HepG2 (cell line): ENCODE measurements around the gene BORCS5. TPM values are rescaled to one million over a fixed set of nuclear protein-coding genes. Genes with fewer than 3 reads are reported as not detected.

Experiments used
- ATAC-seq: fragments of 200-7000 bp; cut with Tn5 transposase; 3 replicates; pipeline ENCODE4 v1.9.1; 2020; ENCODE audit warnings: mild to moderate bottlenecking, moderate library complexity
- BruUV-seq: library from RNA; stranded (reverse); fragments of 400-500 nt; replicated peaks from 2 replicates; lab custom pipeline; 2021; lab: Mats Ljungman, UMichigan
- CTCF ChIA-PET: fragments of 300-600 bp; formaldehyde crosslinking; extraction: SDS; loops from one replicate; lab custom pipeline; 2021; ENCODE audit warnings: low total read pairs, inconsistent platforms, low intra/inter-chr PET ratio; lab: Yijun Ruan, JAX
- POLR2A ChIA-PET: fragments of 350-600 bp; sonication (Branson Sonifier 250); formaldehyde crosslinking; loops from one replicate; lab custom pipeline; 2020; ENCODE audit warnings: antibody characterized with exemption, inconsistent platforms; lab: Yijun Ruan, JAX
- DNase-seq: peaks from one replicate; pipeline ENCODE4 v3.0.0-alpha.2; 2015; ENCODE audit warnings: low spot score
- FAIRE-seq: peaks from 3 replicates; lab custom pipeline; 2011; peaks lifted over from hg19 to GRCh38; lab: Jason Lieb, UNC
- H2AFZ ChIP-seq: one replicate; pipeline ENCODE4 v1.6.1; 2011; ENCODE audit warnings: low read length, inconsistent platforms
- H3K27ac ChIP-seq: fragments of 300-600 bp; 3 replicates; pipeline ENCODE4 v1.8.0; 2011; ENCODE audit warnings: mixed run types, mild to moderate bottlenecking, mixed read lengths, low read length, inconsistent platforms; ENCODE audit not compliant: insufficient read depth; ENCODE audit errors: extremely low read length
- H3K27me3 ChIP-seq, 2 experiments: fragments of 200-600 bp in 1 of 2; 2 replicates in 1 of 2; 3 replicates in 1 of 2; pipeline versions ENCODE4 v1.6.0 to v1.8.0; 2011; ENCODE audit warnings: low read length in 2 of 2, mild to moderate bottlenecking in 2 of 2, moderate library complexity in 2 of 2, inconsistent platforms in 1 of 2; ENCODE audit not compliant: insufficient read depth in 2 of 2, control insufficient read depth in 1 of 2
- H3K36me3 ChIP-seq, 2 experiments: fragments of 200-600 bp in 1 of 2; replicated peaks in 1 of 2; 2 replicates in 1 of 2; 3 replicates in 1 of 2; pipeline versions ENCODE4 v1.5.1 to v1.8.0; 2011; ENCODE audit warnings: low read length in 2 of 2, inconsistent platforms in 1 of 2; ENCODE audit not compliant: insufficient read depth in 2 of 2, control insufficient read depth in 1 of 2
- H3K4me1 ChIP-seq: 2 replicates; pipeline ENCODE4 v1.5.1; 2012; ENCODE audit warnings: low read length, inconsistent platforms; ENCODE audit not compliant: insufficient read depth
- H3K4me2 ChIP-seq: 2 replicates; pipeline ENCODE4 v1.6.0; 2011; ENCODE audit warnings: low read depth, low read length, inconsistent platforms
- H3K4me3 ChIP-seq, 3 experiments: fragments of 200-600 bp in 1 of 3; sonication (generic), shearing (Covaris generic) in 1 of 3; replicated peaks in 1 of 3; 2 replicates each; pipeline ENCODE4 v1.5.1; 2011 to 2016; ENCODE audit warnings: low read length in 3 of 3, inconsistent platforms in 2 of 3, low read depth in 2 of 3, mild to moderate bottlenecking in 2 of 3, control low read depth in 1 of 3, mixed read lengths in 1 of 3; ENCODE audit not compliant: insufficient read depth in 1 of 3
- H3K79me2 ChIP-seq: one replicate; pipeline ENCODE4 v1.6.1; 2011; ENCODE audit warnings: low read length, inconsistent platforms; ENCODE audit not compliant: insufficient read depth
- H3K9ac ChIP-seq: 2 replicates; pipeline ENCODE4 v1.6.0; 2011; ENCODE audit warnings: mild to moderate bottlenecking, low read depth, low read length, inconsistent platforms; ENCODE audit not compliant: insufficient read depth
- H3K9me3 ChIP-seq: 2 replicates; pipeline ENCODE4 v1.5.1; 2012; ENCODE audit warnings: mild to moderate bottlenecking, low read length
- H4K20me1 ChIP-seq: 2 replicates; pipeline ENCODE4 v1.6.0; 2011; ENCODE audit warnings: inconsistent platforms, mild to moderate bottlenecking, low read length, moderate library complexity; ENCODE audit not compliant: insufficient read depth
- FOXK1 ChIP-seq: sonication (generic); formaldehyde crosslinking; IDR thresholded peaks from 2 replicates; pipeline ENCODE4 v1.4.0; 2020; ENCODE audit warnings: low read depth, missing genetic modification reagents, borderline replicate concordance
- HMGA1 ChIP-seq: sonication (generic); formaldehyde crosslinking; conservative IDR thresholded peaks from 2 replicates; pipeline ENCODE4 v1.4.0; 2020; ENCODE audit warnings: missing genetic modification reagents
- LRRFIP1 ChIP-seq: sonication (generic); formaldehyde crosslinking; conservative IDR thresholded peaks from 2 replicates; pipeline ENCODE4 v1.4.0; 2020; ENCODE audit warnings: missing genetic modification reagents
- MBD4 ChIP-seq: IDR thresholded peaks from 2 replicates; pipeline ENCODE4 v1.6.1; 2012; ENCODE audit warnings: low read length, inconsistent platforms, borderline replicate concordance
- RBAK ChIP-seq: sonication (generic); formaldehyde crosslinking; IDR thresholded peaks from 2 replicates; pipeline ENCODE4 v1.5.1; 2020; ENCODE audit warnings: mild to moderate bottlenecking, missing genetic modification reagents
- SAFB2 ChIP-seq: sonication (generic); formaldehyde crosslinking; IDR thresholded peaks from 2 replicates; pipeline ENCODE4 v1.5.1; 2020; ENCODE audit warnings: missing genetic modification reagents, low read depth, mild to moderate bottlenecking, borderline replicate concordance
- SMAD9 ChIP-seq: sonication (generic); formaldehyde crosslinking; IDR thresholded peaks from 2 replicates; pipeline ENCODE4 v1.5.1; 2020; ENCODE audit warnings: mild to moderate bottlenecking, missing genetic modification reagents
- SNAPC2 ChIP-seq: sonication (generic); formaldehyde crosslinking; IDR thresholded peaks from 2 replicates; pipeline ENCODE4 v1.8.1; 2022; ENCODE audit warnings: mild to moderate bottlenecking, missing genetic modification reagents
- ZNF264 ChIP-seq: sonication (generic); formaldehyde crosslinking; IDR thresholded peaks from 2 replicates; pipeline ENCODE4 v1.4.0; 2020; ENCODE audit warnings: missing genetic modification reagents
- ZNF33A ChIP-seq: sonication (generic); formaldehyde crosslinking; IDR thresholded peaks from 2 replicates; pipeline ENCODE4 v1.5.1; 2020; ENCODE audit warnings: missing genetic modification reagents, mild to moderate bottlenecking, moderate library complexity, borderline replicate concordance
- ZNF343 ChIP-seq: sonication (generic); formaldehyde crosslinking; IDR thresholded peaks from 2 replicates; pipeline ENCODE4 v1.4.0; 2020; ENCODE audit warnings: mild to moderate bottlenecking, missing genetic modification reagents
- ZNF546 ChIP-seq: sonication (generic); formaldehyde crosslinking; conservative IDR thresholded peaks from 2 replicates; pipeline ENCODE4 v1.8.1; 2023; ENCODE audit warnings: mild to moderate bottlenecking, missing genetic modification reagents
- ZNF784 ChIP-seq: sonication (generic); formaldehyde crosslinking; IDR thresholded peaks from 2 replicates; pipeline ENCODE4 v1.5.1; 2020; ENCODE audit warnings: missing genetic modification reagents, mild to moderate bottlenecking, borderline replicate concordance
- whole genome bisulfite sequencing: methylation state at CpG from one replicate; pipeline ENCODE4 v1.1.6; 2017; ENCODE audit warnings: low lambda C conversion rate; 5-methylcytosine and 5-hydroxymethylcytosine counted together
- in situ Hi-C: cut with HindIII; loops from 2 replicates; pipeline ENCODE4 v1.10.0; 2017; ENCODE audit warnings: low pct_unique_long_range_greater_than_20kb; ENCODE audit not compliant: extremely low pct_ligation_motif_present
- intact Hi-C: fragments of 100-400 bp; cut with micrococcal nuclease; formaldehyde crosslinking; loops from one replicate; pipeline ENCODE4 v1.10.0; 2022; ENCODE audit not compliant: unreplicated experiment
- polyA plus RNA-seq, 8 experiments: library from polyadenylated mRNA; depleted of rRNA in 3 of 8; stranded (reverse) in 7 of 8; unstranded in 1 of 8; fragments of >200 nt; fragmentation: Illumina TruSeq in 4 of 8; extraction: Trizol in 4 of 8; gene quantifications; 2 replicates each; pipeline versions ENCODE4 v1.2.1 to v1.2.3, GENCODE V29; 2011 to 2016; ENCODE audit warnings: low read depth in 4 of 8, missing spikeins in 1 of 8, mixed read lengths in 1 of 8; ENCODE audit not compliant: insufficient read depth in 1 of 8
- total RNA-seq, 5 experiments: library from RNA; depleted of rRNA; stranded (reverse); fragments of >200 nt; fragmentation: Illumina TruSeq; extraction: Trizol; gene quantifications; 2 replicates each; pipeline ENCODE4 v1.2.3, GENCODE V29; 2016; ENCODE audit warnings: low read depth in 1 of 5
- TF ChIP-seq, protein P1 (sequence below): sonication (generic); formaldehyde crosslinking; IDR thresholded peaks from 2 replicates; pipeline ENCODE4 v1.4.0; 2020; ENCODE audit warnings: missing genetic modification reagents

BORCS5 gene
- total and polyA plus RNA-seq, 2 of the 13 experiments (the other 11 are each of a cell fraction or from before 2014, with no cell fraction given), result 3.9 to 4.7 TPM

GRCh38 chr12:12387501-12387900 lies 30.6 kb downstream of the BORCS5 start:
- no peak for FAIRE-seq
- H2AFZ ChIP-seq, result no peak overlapping the region
- BruUV-seq, result no TSS peak
- no peaks in the 10 kb centered on the region for H3K9me3 ChIP-seq
- H3K27ac ChIP-seq, result no peak overlapping the region
- ATAC-seq, result no peak
- no peak overlapping the region for H3K4me2 ChIP-seq
- no peaks in the 10 kb centered on the region for H3K27me3 ChIP-seq
- no peaks in the 10 kb centered on the region for H3K36me3 ChIP-seq
- DNase-seq, result no peak
- 97% methylated on average over 3 of the region's 3 CpGs for WGBS
- ChIA-PET CTCF (no interaction called here), POLR2A (interaction anchor here (1.3 kb wide), 1 partner anchor 11 kb away, joined by 3 read pairs; no protein-coding TSS in a partner anchor)
- intact Hi-C loops (no loop called here), in situ Hi-C loops (no loop called here)
- no peak overlapping the region for H3K9ac ChIP-seq
- H4K20me1 ChIP-seq, result no peaks in the 10 kb centered on the region
- peaks cover 5% of the 10 kb centered on the region for H3K79me2 ChIP-seq
- H3K4me1 ChIP-seq, result peaks cover 70% of the 10 kb centered on the region
- TF ChIP-seq LRRFIP1 (CRISPR knock-in tag) (no peak), HMGA1 (CRISPR knock-in tag) (no peak), SMAD9 (CRISPR knock-in tag) (no peak), ZNF343 (CRISPR knock-in tag) (no peak), ZNF546 (CRISPR knock-in tag) (no peak), SAFB2 (no peak)
- no peak overlapping the region for H3K4me3 ChIP-seq

GRCh38 chr12:12392413-12392812 lies 35.5 kb downstream of the BORCS5 start:
- no peak overlapping the region for H3K9ac ChIP-seq
- no peak for DNase-seq
- no peak overlapping the region for H3K4me2 ChIP-seq
- no TSS peak for BruUV-seq
- TF ChIP-seq FOXK1 (CRISPR knock-in tag), result no peak
- no peak for TF ChIP-seq RBAK (CRISPR knock-in tag)
- TF ChIP-seq MBD4, result no peak
- TF ChIP-seq ZNF264 (CRISPR knock-in tag), result no peak
- no peak for TF ChIP-seq ZNF784 (CRISPR knock-in tag)
- TF ChIP-seq SNAPC2 (CRISPR knock-in tag), result no peak
- TF ChIP-seq, protein P1, sequence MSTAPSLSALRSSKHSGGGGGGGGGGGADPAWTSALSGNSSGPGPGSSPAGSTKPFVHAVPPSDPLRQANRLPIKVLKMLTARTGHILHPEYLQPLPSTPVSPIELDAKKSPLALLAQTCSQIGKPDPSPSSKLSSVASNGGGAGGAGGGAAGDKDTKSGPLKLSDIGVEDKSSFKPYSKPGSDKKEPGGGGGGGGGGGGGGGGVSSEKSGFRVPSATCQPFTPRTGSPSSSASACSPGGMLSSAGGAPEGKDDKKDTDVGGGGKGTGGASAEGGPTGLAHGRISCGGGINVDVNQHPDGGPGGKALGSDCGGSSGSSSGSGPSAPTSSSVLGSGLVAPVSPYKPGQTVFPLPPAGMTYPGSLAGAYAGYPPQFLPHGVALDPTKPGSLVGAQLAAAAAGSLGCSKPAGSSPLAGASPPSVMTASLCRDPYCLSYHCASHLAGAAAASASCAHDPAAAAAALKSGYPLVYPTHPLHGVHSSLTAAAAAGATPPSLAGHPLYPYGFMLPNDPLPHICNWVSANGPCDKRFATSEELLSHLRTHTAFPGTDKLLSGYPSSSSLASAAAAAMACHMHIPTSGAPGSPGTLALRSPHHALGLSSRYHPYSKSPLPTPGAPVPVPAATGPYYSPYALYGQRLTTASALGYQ (CRISPR knock-in tag), result no peak
- no peak for TF ChIP-seq ZNF33A
- TF ChIP-seq, all 625 proteins: peak for 0
- no peak for FAIRE-seq
- no peak overlapping the region for H3K27ac ChIP-seq
- no peaks in the 10 kb centered on the region for H4K20me1 ChIP-seq
- H2AFZ ChIP-seq, result no peak overlapping the region
- peaks cover 58% of the 10 kb centered on the region for H3K4me1 ChIP-seq
- H3K27me3 ChIP-seq, result no peaks in the 10 kb centered on the region
- no peak overlapping the region for H3K4me3 ChIP-seq
- in situ Hi-C loops, result no loop called here
- H3K9me3 ChIP-seq, result no peaks in the 10 kb centered on the region
- ChIA-PET CTCF (no interaction called here), POLR2A (interaction anchor here (0.6 kb wide), 1 partner anchor 15 kb away, joined by 3 read pairs; no protein-coding TSS in a partner anchor)
- no peak for ATAC-seq
- H3K36me3 ChIP-seq, result no peaks in the 10 kb centered on the region
- intact Hi-C loops, result no loop called here
- 94% methylated on average over 2 of the region's 2 CpGs for WGBS
- no peaks in the 10 kb centered on the region for H3K79me2 ChIP-seq
